K562 (cell line): ENCODE data around the gene CR2. TPM values are rescaled to one million over a fixed set of nuclear protein-coding genes. Genes with fewer than 3 reads are reported as not detected.
A peak's percentile ranks its signal among the peaks of the same experiment; 100 is the strongest.

Source experiments
- ATAC-seq: fragments of 200-7000 bp; cut with Tn5 transposase; 3 replicates; pipeline ENCODE4 v1.9.1; 2020; ENCODE audit warnings: moderate library complexity
- BruUV-seq: library from RNA; stranded (reverse); fragments of 400-500 nt; replicated peaks from 2 replicates; lab custom pipeline; 2021; lab: Mats Ljungman, UMichigan
- CTCF ChIA-PET: fragments of 300-600 bp; formaldehyde crosslinking; extraction: SDS; loops from one replicate; lab custom pipeline; 2021; ENCODE audit warnings: low intra/inter-chr PET ratio; lab: Yijun Ruan, JAX
- POLR2A ChIA-PET: fragments of 300-600, 350-650 bp; sonication (Branson Sonifier 250); formaldehyde crosslinking; extraction: SDS; loops from one replicate; lab custom pipeline; 2021; ENCODE audit warnings: antibody characterized with exemption, inconsistent platforms; lab: Yijun Ruan, JAX
- DNase-seq, 4 experiments: peaks; one replicate each; pipeline versions ENCODE4 v3.0.0 to v3.0.0-alpha.2; 2011 to 2018; ENCODE audit warnings: low spot score in 3 of 4, mixed read lengths in 3 of 4; ENCODE audit errors: extremely low read depth in 1 of 4
- FAIRE-seq: peaks from 2 replicates; lab custom pipeline; 2011; peaks lifted over from hg19 to GRCh38; lab: Jason Lieb, UNC
- H2AFZ ChIP-seq: 2 replicates; pipeline ENCODE4 v1.6.0; 2011; ENCODE audit warnings: low read depth, low read length, control low read depth, inconsistent platforms
- H3K27ac ChIP-seq: fragments of 200-600 bp; 3 replicates; pipeline ENCODE4 v1.8.0; 2011; ENCODE audit warnings: low read depth, mild to moderate bottlenecking, control low read depth, inconsistent platforms, low read length, moderate library complexity, mixed read lengths; ENCODE audit errors: extremely low read depth
- H3K27me3 ChIP-seq, 2 experiments: fragments of 300-600 bp in 1 of 2; 2 replicates in 1 of 2; 3 replicates in 1 of 2; pipeline versions ENCODE4 v1.6.0 to v1.8.0; 2011; ENCODE audit warnings: inconsistent platforms in 2 of 2, low read length in 2 of 2, mild to moderate bottlenecking in 1 of 2, mixed read lengths in 1 of 2, moderate library complexity in 1 of 2; ENCODE audit not compliant: control insufficient read depth in 2 of 2, insufficient read depth in 2 of 2
- H3K36me3 ChIP-seq: fragments of 300-600 bp; 3 replicates; pipeline ENCODE4 v1.8.0; 2011; ENCODE audit warnings: mild to moderate bottlenecking, low read length, inconsistent platforms; ENCODE audit not compliant: control insufficient read depth, insufficient read depth
- H3K4me1 ChIP-seq, 2 experiments: fragments of 200-600 bp in 1 of 2; replicated peaks in 1 of 2; 2 replicates in 1 of 2; 3 replicates in 1 of 2; pipeline versions ENCODE4 v1.5.1 to v1.8.0; 2011; ENCODE audit warnings: inconsistent platforms in 2 of 2, low read length in 2 of 2, mild to moderate bottlenecking in 1 of 2, mixed read lengths in 1 of 2, moderate library complexity in 1 of 2; ENCODE audit not compliant: control insufficient read depth in 2 of 2, insufficient read depth in 2 of 2
- H3K4me2 ChIP-seq: 2 replicates; pipeline ENCODE4 v1.6.1; 2011; ENCODE audit warnings: low read length, control low read depth, inconsistent platforms, mixed read lengths; ENCODE audit not compliant: insufficient read depth
- H3K4me3 ChIP-seq: fragments of 200-600 bp; sonication (generic), shearing (Covaris generic); 2 replicates; pipeline ENCODE4 v1.5.1; 2016; ENCODE audit warnings: control low read depth, inconsistent platforms
- H3K79me2 ChIP-seq: fragments of 200-600 bp; 3 replicates; pipeline ENCODE4 v1.8.0; 2011; ENCODE audit warnings: low read length, inconsistent platforms; ENCODE audit not compliant: control insufficient read depth, insufficient read depth
- H3K9ac ChIP-seq, 2 experiments: 2 replicates each; pipeline versions ENCODE4 v1.6.0 to v1.6.1; 2011; ENCODE audit warnings: low read depth in 2 of 2, low read length in 2 of 2, control low read depth in 1 of 2, inconsistent platforms in 1 of 2, mild to moderate bottlenecking in 1 of 2, mixed read lengths in 1 of 2; ENCODE audit not compliant: insufficient read depth in 1 of 2
- H3K9me1 ChIP-seq: one replicate; pipeline ENCODE4 v1.6.0; 2011; ENCODE audit warnings: inconsistent platforms, mild to moderate bottlenecking, low read length, moderate library complexity; ENCODE audit not compliant: control insufficient read depth, insufficient read depth
- H3K9me3 ChIP-seq: replicated peaks from 2 replicates; pipeline ENCODE4 v1.5.1; 2011; ENCODE audit warnings: low read depth, low read length, inconsistent platforms; ENCODE audit not compliant: control insufficient read depth, insufficient read depth
- H4K20me1 ChIP-seq: replicated peaks from 2 replicates; pipeline ENCODE4 v1.6.1; 2011; ENCODE audit warnings: low read length, inconsistent platforms, mixed read lengths; ENCODE audit not compliant: control insufficient read depth, insufficient read depth
- BHLHE40 ChIP-seq: IDR thresholded peaks from 2 replicates; pipeline ENCODE4 v1.6.1; 2011; ENCODE audit warnings: low read length, improper control_type of control experiment
- CSDE1 ChIP-seq, 2 experiments: fragments of 450-650 bp; IDR thresholded peaks; 2 replicates each; pipeline ENCODE4 v1.6.1; 2016; ENCODE audit warnings: mild to moderate bottlenecking in 1 of 2
- EGR1 ChIP-seq: fragments of 450-650 bp; conservative IDR thresholded peaks from 2 replicates; pipeline ENCODE4 v1.6.1; 2017; ENCODE audit warnings: mild to moderate bottlenecking
- ESRRB ChIP-seq: fragments of 250-450 bp; sonication (Bioruptor Pico); IDR thresholded peaks from 2 replicates; pipeline ENCODE4 v1.5.0; 2020; ENCODE audit warnings: mild to moderate bottlenecking, moderate library complexity, borderline replicate concordance
- GATAD2B ChIP-seq: fragments of 450-650 bp; IDR thresholded peaks from 2 replicates; pipeline ENCODE4 v1.6.1; 2017; ENCODE audit warnings: mild to moderate bottlenecking, borderline replicate concordance
- NFE2 ChIP-seq: IDR thresholded peaks from 2 replicates; pipeline ENCODE4 v1.6.1; 2014; ENCODE audit warnings: antibody characterized with exemption, low read depth
- NFYB ChIP-seq: IDR thresholded peaks from 2 replicates; pipeline ENCODE4 v1.6.1; 2011; ENCODE audit warnings: mild to moderate bottlenecking, moderate library complexity; ENCODE audit not compliant: insufficient read length; ENCODE audit errors: extremely low read depth
- NONO ChIP-seq, 2 experiments: fragments of 200-400 bp in 1 of 2; fragments of 450-650 bp in 1 of 2; formaldehyde crosslinking in 1 of 2; IDR thresholded peaks; 2 replicates each; pipeline ENCODE4 v1.6.1; 2017; ENCODE audit warnings: low read depth in 2 of 2, mild to moderate bottlenecking in 2 of 2, moderate library complexity in 2 of 2, low read length in 1 of 2
- SAP30 ChIP-seq: fragments of 200-600 bp; sonication (generic); IDR thresholded peaks from 2 replicates; pipeline ENCODE4 v1.6.1; 2012; ENCODE audit warnings: borderline replicate concordance, low read depth, mild to moderate bottlenecking, moderate library complexity, low read length, control low read depth, inconsistent platforms; ENCODE audit not compliant: insufficient read depth, poor library complexity, severe bottlenecking
- WGBS: fragments of 100-300 bp; shearing (Covaris generic); methylation state at CpG from one replicate; pipeline ENCODE4 v1.1.6; 2016; ENCODE audit warnings: low coverage, mixed read lengths; ENCODE audit not compliant: insufficient coverage; ENCODE audit errors: missing lambda C conversion rate; 5-methylcytosine and 5-hydroxymethylcytosine counted together
- in situ Hi-C: fragments of 300-500 bp; cut with MboI; formaldehyde crosslinking; loops from 4 replicates; pipeline ENCODE4 v1.15.0; 2018; ENCODE audit warnings: inconsistent platforms, mixed read lengths
- intact Hi-C: fragments of 100-400 bp; cut with micrococcal nuclease; formaldehyde crosslinking; loops from 2 replicates; pipeline ENCODE4 v1.14.2; 2022
- polyA plus RNA-seq, 8 experiments: library from polyadenylated mRNA; depleted of rRNA in 4 of 8; stranded (reverse) in 5 of 8; unstranded in 3 of 8; fragments of >200 nt; fragmentation: Nextera tagmentation in 2 of 8; fragmentation: Illumina TruSeq in 1 of 8; extraction: Ambion mirVana in 2 of 8; extraction: Trizol in 1 of 8; gene quantifications; 2 replicates each; pipeline versions ENCODE4 v1.2.1 to v1.2.3, GENCODE V29; 2011 to 2014; ENCODE audit warnings: inconsistent platforms in 1 of 8, missing spikeins in 1 of 8
- total RNA-seq, 7 experiments: library from RNA; depleted of rRNA in 6 of 7; stranded (reverse); fragments of >200 nt in 6 of 7; fragmentation: Illumina TruSeq in 2 of 7; extraction: Trizol in 2 of 7; gene quantifications; 2 replicates each; pipeline versions ENCODE4 v1.2.1 to v1.2.3, GENCODE V29; 2011 to 2021; ENCODE audit warnings: low replicate concordance in 1 of 7
- TF ChIP-seq, protein P1 (sequence below): sonication (generic); formaldehyde crosslinking; IDR thresholded peaks from 2 replicates; pipeline ENCODE4 v1.8.1; 2023; ENCODE audit warnings: mild to moderate bottlenecking, missing genetic modification reagents
- TF ChIP-seq, protein P2 (sequence below): sonication (generic); formaldehyde crosslinking; IDR thresholded peaks from 2 replicates; pipeline ENCODE4 v1.8.0; 2022; ENCODE audit warnings: mild to moderate bottlenecking, missing genetic modification reagents

The CR2 gene
- total and polyA plus RNA-seq, 9 of the 15 experiments (the other 6 are each of a cell fraction or from before 2014, with no cell fraction given), result 0.07 to 0.67 (median 0.37) TPM

DNA sequence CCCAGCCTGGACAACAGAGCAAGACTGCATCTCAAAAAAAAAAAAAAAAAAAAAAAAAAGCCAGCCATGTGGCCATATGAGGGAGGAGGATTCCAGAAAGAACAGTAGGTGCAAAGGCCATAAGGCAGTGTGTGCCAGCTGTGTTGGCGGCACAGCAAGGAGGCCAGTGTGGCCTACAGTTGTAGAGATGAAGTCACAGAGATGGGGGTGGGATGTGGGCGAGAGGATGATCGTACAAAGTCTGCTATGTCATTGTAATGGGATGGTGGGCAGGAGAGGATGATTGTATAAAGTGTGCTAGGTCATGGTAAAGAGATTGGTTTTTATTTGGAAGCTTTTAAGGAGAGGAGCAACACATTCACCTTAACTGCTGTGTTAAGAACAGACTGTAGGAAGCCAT is 32.1 kb downstream of the CR2 start:
- intact Hi-C loops (no loop called here), in situ Hi-C loops (no loop called here)
- WGBS, result 50% methylated on average over 3 of the region's 3 CpGs
- H3K9me1 ChIP-seq, result no peaks in the 10 kb centered on the region
- no peaks in the 10 kb centered on the region for H3K79me2 ChIP-seq
- ChIA-PET POLR2A (no interaction called here), CTCF (no interaction called here)
- no peaks in the 10 kb centered on the region for H3K27me3 ChIP-seq
- H4K20me1 ChIP-seq, result no peaks in the 10 kb centered on the region
- no peak overlapping the region for H2AFZ ChIP-seq
- BruUV-seq, result no TSS peak
- no peaks in the 10 kb centered on the region for H3K4me1 ChIP-seq
- ATAC-seq (no peak; the same call in 2 of the 3 replicates), DNase-seq (no peak), FAIRE-seq (no peak)
- H3K36me3 ChIP-seq, result no peaks in the 10 kb centered on the region
- no peaks in the 10 kb centered on the region for H3K9me3 ChIP-seq
- H3K4me2 ChIP-seq, result no peak overlapping the region
- TF ChIP-seq EGR1, result peak; percentile 58; the same call in 1 of the 2 replicates
- peak; percentile 13; the same call in 1 of the 2 replicates for TF ChIP-seq NFE2
- TF ChIP-seq NFYB, result no peak
- H3K4me3 ChIP-seq, result no peak overlapping the region
- no peak overlapping the region for H3K9ac ChIP-seq
- H3K27ac ChIP-seq, result no peak overlapping the region

DNA sequence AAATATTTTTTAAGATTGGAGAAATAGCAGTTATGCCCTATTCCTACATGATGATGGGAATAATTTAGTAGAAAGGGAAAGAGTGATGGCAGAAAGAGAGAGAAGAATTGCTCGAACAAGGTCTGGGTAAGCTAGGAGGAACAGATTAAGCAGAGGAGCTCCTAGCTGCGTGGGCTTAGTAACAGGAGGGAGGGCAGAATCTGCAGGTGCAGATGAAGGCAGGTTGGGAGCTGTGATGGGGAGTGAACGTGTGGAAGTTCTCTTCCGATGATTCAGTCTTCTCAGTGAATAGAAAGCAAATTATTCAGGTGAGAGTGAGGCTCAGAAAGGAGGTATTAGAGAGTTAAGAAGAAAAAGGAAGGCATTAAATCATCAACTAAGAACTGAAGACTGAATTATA is 33.5 kb downstream of the CR2 start:
- H4K20me1 ChIP-seq, result no peaks in the 10 kb centered on the region
- H3K27ac ChIP-seq, result no peak overlapping the region
- no peaks in the 10 kb centered on the region for H3K9me1 ChIP-seq
- H3K27me3 ChIP-seq, result no peaks in the 10 kb centered on the region
- no peak overlapping the region for H3K4me2 ChIP-seq
- BruUV-seq, result no TSS peak
- H3K9me3 ChIP-seq, result no peaks in the 10 kb centered on the region
- DNase-seq (no peak), FAIRE-seq (no peak), ATAC-seq (no peak)
- H2AFZ ChIP-seq, result peak overlapping the region; percentile 29
- H3K79me2 ChIP-seq, result no peaks in the 10 kb centered on the region
- WGBS, result 26% methylated on average over 4 of the region's 4 CpGs
- in situ Hi-C loops, result no loop called here
- TF ChIP-seq BHLHE40 (no peak), NONO (IDR thresholded peaks at IDR 0.05; ENCODE audit: low read depth in 2 of 2, low read length in 1 of 2) (no peak), CSDE1 (IDR thresholded peaks at IDR 0.05) (no peak), SAP30 (no peak), GATAD2B (no peak), ESRRB (CRISPR knock-in tag) (no peak)
- TF ChIP-seq, protein P1, sequence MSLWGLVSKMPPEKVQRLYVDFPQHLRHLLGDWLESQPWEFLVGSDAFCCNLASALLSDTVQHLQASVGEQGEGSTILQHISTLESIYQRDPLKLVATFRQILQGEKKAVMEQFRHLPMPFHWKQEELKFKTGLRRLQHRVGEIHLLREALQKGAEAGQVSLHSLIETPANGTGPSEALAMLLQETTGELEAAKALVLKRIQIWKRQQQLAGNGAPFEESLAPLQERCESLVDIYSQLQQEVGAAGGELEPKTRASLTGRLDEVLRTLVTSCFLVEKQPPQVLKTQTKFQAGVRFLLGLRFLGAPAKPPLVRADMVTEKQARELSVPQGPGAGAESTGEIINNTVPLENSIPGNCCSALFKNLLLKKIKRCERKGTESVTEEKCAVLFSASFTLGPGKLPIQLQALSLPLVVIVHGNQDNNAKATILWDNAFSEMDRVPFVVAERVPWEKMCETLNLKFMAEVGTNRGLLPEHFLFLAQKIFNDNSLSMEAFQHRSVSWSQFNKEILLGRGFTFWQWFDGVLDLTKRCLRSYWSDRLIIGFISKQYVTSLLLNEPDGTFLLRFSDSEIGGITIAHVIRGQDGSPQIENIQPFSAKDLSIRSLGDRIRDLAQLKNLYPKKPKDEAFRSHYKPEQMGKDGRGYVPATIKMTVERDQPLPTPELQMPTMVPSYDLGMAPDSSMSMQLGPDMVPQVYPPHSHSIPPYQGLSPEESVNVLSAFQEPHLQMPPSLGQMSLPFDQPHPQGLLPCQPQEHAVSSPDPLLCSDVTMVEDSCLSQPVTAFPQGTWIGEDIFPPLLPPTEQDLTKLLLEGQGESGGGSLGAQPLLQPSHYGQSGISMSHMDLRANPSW (CRISPR knock-in tag), result no peak
- TF ChIP-seq, protein P2, sequence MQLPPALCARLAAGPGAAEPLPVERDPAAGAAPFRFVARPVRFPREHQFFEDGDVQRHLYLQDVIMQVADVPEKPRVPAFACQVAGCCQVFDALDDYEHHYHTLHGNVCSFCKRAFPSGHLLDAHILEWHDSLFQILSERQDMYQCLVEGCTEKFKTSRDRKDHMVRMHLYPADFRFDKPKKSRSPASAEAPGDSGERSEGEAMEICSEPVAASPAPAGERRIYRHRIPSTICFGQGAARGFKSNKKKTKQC (CRISPR knock-in tag), result no peak
- no peaks in the 10 kb centered on the region for H3K36me3 ChIP-seq
- ChIA-PET POLR2A (interaction anchor here (0.7 kb wide), 1 partner anchor 12 kb away, joined by 3 read pairs; no protein-coding TSS in a partner anchor), CTCF (no interaction called here)
- intact Hi-C loops, result no loop called here
- no peaks in the 10 kb centered on the region for H3K4me1 ChIP-seq
- H3K9ac ChIP-seq, result no peak overlapping the region
- no peak overlapping the region for H3K4me3 ChIP-seq
